Measurements from ENCODE around the gene TCN2. TPM values are rescaled to one million over a fixed set of nuclear protein-coding genes. Genes with fewer than 3 reads are reported as not detected.

Gene TCN2
- total RNA-seq, 1 experiment from 2014 or later, result 2.4 TPM

GRCh38 chr22:30643055-30643875 lies 36.3 kb downstream of the TCN2 start:
- TF ChIP-seq TCF7L2 (IDR thresholded peaks at IDR 0.05; ENCODE audit: low read depth, low read length) (no peak), CTCF (IDR thresholded peaks at IDR 0.05) (no peak), POLR2AphosphoS5 (IDR thresholded peaks at IDR 0.05; ENCODE audit: low read depth, low read length) (no peak), SIN3A (IDR thresholded peaks at IDR 0.05; ENCODE audit: borderline replicate concordance, insufficient read depth, low read depth, low read length) (no peak)
- TF ChIP-seq, protein P1, sequence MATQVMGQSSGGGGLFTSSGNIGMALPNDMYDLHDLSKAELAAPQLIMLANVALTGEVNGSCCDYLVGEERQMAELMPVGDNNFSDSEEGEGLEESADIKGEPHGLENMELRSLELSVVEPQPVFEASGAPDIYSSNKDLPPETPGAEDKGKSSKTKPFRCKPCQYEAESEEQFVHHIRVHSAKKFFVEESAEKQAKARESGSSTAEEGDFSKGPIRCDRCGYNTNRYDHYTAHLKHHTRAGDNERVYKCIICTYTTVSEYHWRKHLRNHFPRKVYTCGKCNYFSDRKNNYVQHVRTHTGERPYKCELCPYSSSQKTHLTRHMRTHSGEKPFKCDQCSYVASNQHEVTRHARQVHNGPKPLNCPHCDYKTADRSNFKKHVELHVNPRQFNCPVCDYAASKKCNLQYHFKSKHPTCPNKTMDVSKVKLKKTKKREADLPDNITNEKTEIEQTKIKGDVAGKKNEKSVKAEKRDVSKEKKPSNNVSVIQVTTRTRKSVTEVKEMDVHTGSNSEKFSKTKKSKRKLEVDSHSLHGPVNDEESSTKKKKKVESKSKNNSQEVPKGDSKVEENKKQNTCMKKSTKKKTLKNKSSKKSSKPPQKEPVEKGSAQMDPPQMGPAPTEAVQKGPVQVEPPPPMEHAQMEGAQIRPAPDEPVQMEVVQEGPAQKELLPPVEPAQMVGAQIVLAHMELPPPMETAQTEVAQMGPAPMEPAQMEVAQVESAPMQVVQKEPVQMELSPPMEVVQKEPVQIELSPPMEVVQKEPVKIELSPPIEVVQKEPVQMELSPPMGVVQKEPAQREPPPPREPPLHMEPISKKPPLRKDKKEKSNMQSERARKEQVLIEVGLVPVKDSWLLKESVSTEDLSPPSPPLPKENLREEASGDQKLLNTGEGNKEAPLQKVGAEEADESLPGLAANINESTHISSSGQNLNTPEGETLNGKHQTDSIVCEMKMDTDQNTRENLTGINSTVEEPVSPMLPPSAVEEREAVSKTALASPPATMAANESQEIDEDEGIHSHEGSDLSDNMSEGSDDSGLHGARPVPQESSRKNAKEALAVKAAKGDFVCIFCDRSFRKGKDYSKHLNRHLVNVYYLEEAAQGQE (IDR thresholded peaks at IDR 0.05; ENCODE audit: insufficient read depth in 1 of 2, low read depth in 2 of 2, low read length in 1 of 2), result no peak
- DNase-seq (ENCODE audit: low read depth, low spot score), result no peak
- no peak overlapping the region for H3K27ac ChIP-seq (ENCODE audit: low read length)
- H3K4me3 ChIP-seq (ENCODE audit: low read depth in 2 of 2, low read length in 2 of 2), result no peak overlapping the region
- intact Hi-C loops (cut with micrococcal nuclease; ENCODE audit: unreplicated experiment), result no loop called here
- ChIA-PET POLR2A (no interaction called here), CTCF (interaction anchor here (0.6 kb wide), 1 partner anchor 276 kb away, joined by 4 read pairs; no protein-coding TSS in a partner anchor)
- no peaks in the 10 kb centered on the region for H3K9me3 ChIP-seq (ENCODE audit: control insufficient read depth, insufficient read depth, low read depth, low read length)
- BruUV-seq (replicated peaks), result no TSS peak
- H3K4me1 ChIP-seq (ENCODE audit: control insufficient read depth, insufficient read depth, low read length), result no peaks in the 10 kb centered on the region
- no peaks in the 10 kb centered on the region for H3K36me3 ChIP-seq (ENCODE audit: control insufficient read depth, insufficient read depth, low read length)
- in situ Hi-C loops (cut with HindIII; ENCODE audit: low pct_unique_long_range_greater_than_20kb, low sequenced_read_pairs), result no loop called here
- no peaks in the 10 kb centered on the region for H3K27me3 ChIP-seq (ENCODE audit: control insufficient read depth, insufficient read depth, low read length)
- ATAC-seq, result no peak

- Histone ChIP-seq H3K9me3 (ENCODE audit: control insufficient read depth, insufficient read depth, low read depth, low read length) (no peaks in the 10 kb centered on the region), H3K4me3 (ENCODE audit: low read depth in 2 of 2, low read length in 2 of 2) (no peak overlapping the region), H3K4me1 (ENCODE audit: control insufficient read depth, insufficient read depth, low read length) (no peaks in the 10 kb centered on the region), H3K27me3 (ENCODE audit: control insufficient read depth, insufficient read depth, low read length) (no peaks in the 10 kb centered on the region), H3K36me3 (ENCODE audit: control insufficient read depth, insufficient read depth, low read length) (no peaks in the 10 kb centered on the region), H3K27ac (ENCODE audit: low read length) (no peak overlapping the region)
- TF ChIP-seq, protein P1 (IDR thresholded peaks at IDR 0.05; ENCODE audit: insufficient read depth in 1 of 2, low read depth in 2 of 2, low read length in 1 of 2), result no peak
- TF ChIP-seq POLR2AphosphoS5 (IDR thresholded peaks at IDR 0.05; ENCODE audit: low read depth, low read length) (no peak), CTCF (IDR thresholded peaks at IDR 0.05) (no peak), TCF7L2 (IDR thresholded peaks at IDR 0.05; ENCODE audit: low read depth, low read length) (no peak), SIN3A (IDR thresholded peaks at IDR 0.05; ENCODE audit: borderline replicate concordance, insufficient read depth, low read depth, low read length) (no peak)
- intact Hi-C loops (cut with micrococcal nuclease; ENCODE audit: unreplicated experiment), result no loop called here
- CTCF ChIA-PET, result no interaction called here
- POLR2A ChIA-PET, result no interaction called here
- BruUV-seq (replicated peaks), result no TSS peak
- DNase-seq (ENCODE audit: low read depth, low spot score) (no peak), ATAC-seq (no peak)
- in situ Hi-C loops (cut with HindIII; ENCODE audit: low pct_unique_long_range_greater_than_20kb, low sequenced_read_pairs), result no loop called here
These were observed 39.7 kb downstream of the TCN2 start for GRCh38 chr22:30646518-30647160.
